HG03135 (cell line): ENCODE data around the gene OCA2.
"Not testable (repeated sequence)": the region's sequence is repeated elsewhere in the genome, so short reads cannot be mapped to it uniquely, and the experiment has no call there.

Experiments used
- ATAC-seq: cut with Tn5 transposase; IDR thresholded peaks from one replicate; pipeline ENCODE4 v1.9.1; 2021; ENCODE audit warnings: mild to moderate bottlenecking, moderate library complexity; ENCODE audit not compliant: unreplicated experiment

The OCA2 gene

DNA sequence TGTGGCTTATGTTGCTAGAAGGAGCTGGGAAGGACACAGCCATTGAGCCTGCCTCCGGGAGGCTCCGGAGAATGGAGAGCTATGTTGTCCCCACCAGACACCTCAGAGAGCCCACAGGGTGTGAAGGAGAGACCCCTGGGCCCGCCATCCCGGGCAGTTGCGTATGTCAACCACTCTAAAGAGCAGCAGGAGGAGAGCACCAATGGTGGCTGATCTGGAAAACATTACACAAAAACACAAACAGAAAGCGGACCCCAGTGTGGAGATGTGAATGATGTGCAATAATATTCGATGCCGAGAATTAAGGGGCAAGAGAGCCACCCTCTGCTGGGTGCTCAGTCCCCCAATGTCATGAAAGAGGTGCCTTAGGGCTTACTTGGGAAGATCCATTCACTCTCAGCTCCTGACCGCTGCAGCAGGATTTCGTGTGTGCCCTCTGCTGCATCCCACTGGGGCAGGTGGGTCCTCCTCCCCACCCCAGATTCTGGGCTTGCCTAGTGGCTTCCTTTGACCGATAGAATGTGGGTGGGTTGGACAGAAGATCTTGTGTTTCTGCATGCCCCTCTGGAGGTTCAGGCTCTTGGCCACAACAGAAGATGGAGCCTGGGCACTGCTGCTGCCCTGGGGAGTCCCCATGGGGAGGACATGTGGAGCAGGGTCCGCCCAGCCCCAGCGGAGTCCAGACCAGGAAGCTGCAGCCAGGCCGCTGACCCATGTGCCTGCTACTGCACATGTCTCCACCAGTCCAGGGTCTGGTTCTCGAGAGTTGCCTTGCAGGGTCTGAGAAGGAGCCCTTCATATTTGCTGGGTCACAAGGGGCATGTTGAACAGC lies 245.3 kb downstream of the OCA2 start:
- no peak for ATAC-seq

DNA sequence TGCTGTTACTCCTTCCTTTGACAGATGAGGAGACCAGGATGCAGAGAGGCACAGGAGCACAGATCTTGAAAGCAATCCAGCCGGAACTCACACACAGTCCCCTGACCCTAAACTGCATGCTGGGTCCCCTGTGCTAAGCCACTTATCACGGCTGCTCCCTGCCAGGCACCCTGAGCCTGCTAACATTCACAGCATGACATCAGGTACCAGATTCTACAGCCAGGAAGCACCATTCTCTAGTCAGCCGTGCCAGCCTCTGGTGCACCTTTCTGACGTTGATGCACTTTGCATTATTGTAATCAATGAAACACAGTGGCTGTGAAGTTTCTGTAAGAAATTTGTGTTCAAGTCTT lies 247.3 kb downstream of the OCA2 start:
- ATAC-seq, result no peak

DNA sequence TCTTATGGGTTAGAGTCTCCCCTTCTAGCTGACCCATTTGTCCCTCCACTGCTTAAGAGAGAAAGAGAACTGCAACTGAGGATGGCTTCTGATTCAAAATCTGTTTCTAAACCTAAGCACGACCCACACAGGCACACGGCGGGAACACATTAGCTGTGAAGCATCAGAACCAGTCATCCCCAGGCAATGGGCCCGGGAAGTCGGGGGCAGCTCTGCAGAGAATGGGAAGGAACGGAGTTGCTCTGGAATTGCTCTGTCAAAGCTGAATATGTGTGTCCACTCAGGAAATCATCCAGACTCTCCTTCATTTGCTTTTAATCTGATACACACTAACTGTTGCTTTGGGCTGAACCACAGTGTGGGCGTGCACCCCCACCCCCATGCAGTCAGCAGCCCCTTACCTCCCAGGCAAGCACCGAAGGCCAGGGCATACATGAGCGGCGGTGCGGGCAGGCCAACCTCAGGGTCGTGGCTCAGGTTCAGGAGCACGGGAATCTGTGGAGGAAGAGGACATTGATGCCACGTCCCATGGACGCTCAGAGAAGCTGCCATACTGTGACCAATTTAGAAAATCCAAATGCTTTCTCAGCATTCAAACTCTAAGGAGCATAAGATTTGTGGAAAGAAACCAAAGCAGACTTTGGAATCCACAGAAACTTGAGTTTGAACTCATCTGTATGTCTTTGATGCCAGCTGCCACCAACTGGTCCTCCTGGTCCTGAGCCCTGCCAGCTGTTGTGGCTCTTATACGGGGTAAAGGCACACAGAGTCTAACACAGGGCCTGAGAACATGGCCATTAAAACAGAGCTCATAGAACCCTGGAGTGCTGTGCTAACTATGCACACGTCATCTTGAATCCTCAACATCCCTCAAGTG lies 247.9 kb downstream of the OCA2 start:
- no peak for ATAC-seq

DNA sequence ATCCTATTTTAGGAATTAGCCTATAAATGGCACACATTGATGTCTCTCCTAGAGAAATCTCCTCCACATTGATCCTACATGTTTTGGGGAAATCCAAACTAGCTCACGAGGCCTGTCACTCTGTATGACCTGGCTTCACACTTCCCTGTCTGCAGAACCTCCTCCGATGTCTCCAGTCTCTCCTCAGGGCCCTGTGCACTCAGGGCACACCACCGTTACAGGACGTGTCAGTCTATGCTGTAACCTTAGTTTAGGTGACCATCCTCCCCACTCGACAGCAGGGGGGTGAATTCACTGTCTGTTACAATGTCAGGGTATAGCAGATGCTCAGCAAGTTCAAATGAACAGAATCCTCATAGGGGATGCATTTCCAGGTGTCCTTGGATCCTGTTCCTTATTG lies 249.1 kb downstream of the OCA2 start:
- ATAC-seq, result no peak

DNA sequence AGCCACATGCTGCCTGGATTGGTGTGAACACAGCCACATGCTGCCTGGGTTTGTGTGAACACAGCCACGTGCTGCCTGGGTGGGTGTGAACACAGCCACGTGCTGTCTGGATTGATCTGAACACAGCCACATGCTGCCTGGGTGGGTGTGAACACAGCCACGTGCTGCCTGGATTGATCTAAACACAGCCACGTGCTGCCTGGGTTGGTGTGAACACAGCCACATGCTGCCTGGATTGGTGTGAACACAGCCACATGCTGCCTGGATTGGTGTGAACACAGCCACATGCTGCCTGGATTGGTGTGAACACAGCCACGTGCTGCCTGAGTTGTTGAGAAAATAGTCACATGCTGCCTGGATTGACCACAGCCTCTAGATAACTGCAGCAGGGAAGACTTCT lies 250.2 kb downstream of the OCA2 start:
- not testable (repeated sequence) for ATAC-seq

DNA sequence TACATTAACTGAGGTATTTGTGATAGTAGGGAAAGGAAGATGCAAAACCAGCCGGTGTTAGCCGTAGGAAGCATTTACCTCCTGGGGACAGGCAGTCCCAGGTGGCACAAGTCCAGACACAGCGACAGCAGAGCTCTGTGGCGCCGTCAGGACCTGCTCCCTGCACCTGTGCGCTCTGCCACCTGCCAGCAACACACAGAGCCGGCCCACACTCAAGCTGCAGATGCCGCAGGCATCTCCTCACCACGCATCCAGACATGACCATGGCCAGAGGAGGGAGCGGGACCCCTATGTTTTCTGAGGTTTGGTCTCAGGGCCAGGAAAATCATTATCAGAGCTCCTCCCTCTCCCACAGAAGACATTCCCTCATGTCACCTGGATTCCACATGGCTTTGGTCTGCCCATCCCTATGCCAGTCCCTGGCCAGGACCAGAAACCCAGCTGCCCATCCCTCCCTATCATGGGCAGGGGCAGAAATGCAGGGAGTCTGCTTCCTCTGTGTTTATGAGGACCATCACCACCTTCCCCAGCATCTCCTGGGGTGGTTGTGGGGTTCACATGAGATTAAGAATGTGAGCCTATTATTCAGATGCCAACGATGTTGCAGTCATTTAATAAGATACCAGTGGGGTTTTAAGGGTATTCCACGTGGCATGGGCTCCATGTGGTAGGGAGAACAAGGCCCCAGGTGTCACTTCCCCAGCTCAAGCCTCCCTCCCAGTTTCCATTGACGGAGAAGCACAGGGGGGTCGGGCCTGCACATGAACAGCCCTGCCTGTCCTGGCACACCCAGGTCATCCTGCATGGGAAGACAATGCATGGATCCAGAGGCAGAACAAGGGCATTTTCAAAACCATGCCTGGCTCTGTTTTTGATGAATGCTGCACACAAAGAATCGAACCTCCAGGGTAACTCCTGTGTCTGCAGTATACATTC lies 251.1 kb downstream of the OCA2 start:
- no peak for ATAC-seq

DNA sequence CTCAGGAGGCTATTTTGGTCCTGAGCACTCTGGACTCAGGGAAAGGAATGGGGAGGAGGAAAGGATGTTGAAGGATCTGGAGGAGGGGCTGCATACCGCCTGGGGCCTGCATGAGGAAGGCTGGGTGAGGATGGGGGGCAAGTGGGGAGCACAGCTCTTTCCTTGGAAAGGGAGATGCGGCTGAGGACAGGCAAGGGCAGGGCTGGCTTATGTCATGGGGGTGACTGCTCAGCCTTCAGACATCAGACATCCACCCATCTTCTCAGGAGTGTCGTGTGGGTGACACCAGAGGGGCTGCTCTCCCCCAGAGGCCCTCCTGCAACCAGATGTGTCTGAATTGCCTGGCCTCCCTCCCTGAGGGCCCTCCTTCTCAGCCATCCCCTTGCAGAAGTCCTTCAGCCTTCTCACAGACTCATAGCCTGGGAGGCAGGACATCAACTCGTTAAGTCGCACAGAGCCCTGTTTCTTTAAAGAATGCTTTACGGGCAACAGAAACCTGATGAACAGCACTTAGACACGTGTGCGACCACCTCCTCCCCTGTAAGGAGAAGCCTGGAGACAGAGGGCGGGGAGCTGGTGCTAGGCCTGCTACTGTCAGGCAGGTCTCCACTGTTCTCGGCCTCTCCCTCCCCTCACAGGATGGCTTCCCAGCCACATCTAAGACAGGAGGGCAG lies 252.3 kb downstream of the OCA2 start:
- ATAC-seq, result no peak

DNA sequence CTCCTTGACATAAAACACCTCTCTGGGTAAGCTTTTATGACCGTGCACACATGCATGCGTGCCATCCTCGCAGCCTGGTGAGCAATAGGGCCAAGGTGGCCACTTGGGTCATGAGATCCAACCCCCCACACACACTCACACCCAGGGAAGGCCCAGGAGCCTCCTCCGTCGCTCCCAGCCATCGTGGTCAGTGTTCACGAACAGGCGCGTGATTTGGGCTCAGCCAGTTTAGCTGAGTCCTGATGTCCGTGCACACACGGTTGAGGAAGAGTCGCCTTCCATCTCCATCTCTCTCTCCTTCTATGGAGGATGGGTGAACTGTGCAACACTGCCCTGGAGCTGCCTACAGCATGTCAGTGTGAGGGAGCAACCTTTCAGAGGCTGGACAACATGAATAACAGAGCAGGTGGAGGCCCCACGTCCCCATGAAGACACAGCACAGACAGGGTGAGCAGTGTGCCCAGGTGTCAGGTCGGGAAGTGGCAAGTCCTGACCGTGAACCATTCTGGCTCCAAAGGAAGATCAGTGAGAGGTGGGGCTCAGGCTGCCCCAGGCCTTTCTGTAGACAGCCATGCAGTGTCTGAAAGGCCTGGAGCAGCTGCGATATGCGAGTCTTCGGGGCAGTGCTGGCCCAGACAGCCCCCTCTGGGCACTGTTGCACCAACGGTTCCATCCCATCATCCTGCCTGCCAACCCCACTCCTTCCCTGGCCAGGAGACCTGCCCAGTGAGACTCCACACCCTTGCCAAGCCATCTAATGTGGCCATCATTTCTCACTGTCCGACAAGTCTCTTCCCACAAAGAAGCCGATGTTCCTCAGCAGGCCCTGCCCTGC lies 253.4 kb downstream of the OCA2 start:
- no peak for ATAC-seq

DNA sequence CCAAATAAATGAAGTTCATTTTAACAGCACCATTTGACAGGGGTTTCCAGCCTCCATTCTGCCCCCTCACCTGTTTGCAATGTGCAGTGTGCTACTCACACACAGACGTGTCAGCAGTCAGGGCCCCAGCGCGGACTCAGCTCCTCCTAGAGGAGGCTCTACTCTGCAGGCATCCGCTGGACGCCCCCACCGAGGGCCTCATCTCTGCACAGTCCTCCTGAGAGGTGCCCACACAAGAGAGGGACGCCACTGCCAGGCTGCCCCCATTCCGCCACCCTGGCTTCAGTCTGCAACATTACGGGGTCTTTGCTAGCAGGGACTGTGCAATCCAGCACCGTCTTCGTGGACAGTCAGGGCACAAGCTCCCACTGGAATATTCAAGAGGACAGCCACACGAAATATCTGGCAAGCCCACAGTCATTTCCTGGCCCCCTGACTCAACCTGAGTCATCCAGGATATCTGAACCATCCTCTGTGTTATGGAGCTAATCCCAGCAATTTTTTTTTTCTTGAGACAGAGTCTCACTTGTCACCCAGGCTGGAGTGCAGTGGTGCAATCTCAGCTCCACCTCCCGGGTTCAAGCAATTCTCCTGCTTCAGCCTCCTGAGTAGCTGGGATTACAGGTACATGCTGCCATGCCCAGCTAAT lies 255.0 kb downstream of the OCA2 start:
- ATAC-seq, result no peak

DNA sequence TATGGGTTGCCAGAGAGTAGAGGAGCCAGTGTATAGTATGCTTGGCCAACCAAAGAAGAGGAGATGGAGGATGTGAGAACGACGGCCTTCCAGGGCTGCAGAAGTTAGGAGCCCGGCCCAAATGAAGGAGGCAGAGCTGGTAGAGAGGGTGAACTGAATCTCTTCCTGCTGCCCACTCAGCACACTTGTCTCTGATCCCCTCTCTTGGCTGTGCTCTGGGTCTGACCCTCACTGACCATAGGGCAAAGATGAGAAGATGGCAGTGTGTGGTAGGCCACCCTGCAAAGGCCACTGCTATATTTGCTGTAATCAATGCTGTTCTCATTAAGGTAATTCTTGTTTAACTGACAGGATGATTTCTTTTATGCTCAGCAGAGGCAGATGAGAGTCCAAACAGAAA lies 256.0 kb downstream of the OCA2 start:
- ATAC-seq, result no peak

DNA sequence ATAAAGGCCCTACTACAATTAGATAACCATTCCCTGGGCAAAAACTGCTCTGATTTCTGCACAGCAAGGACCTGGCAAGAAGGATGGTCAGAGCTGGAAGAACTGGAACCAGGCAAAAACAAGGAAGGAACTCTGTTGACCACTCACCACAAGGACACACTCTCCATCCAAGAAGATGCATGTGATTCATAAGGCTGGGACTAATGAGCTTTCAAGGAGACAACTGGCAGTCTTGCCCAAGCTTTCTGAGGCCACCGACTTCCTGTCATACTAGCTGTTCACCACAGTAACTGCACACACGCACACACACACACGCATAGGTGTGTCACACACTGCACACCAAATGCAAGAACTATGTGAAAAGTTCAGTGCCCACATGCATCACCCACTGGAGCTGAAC lies 256.6 kb downstream of the OCA2 start:
- ATAC-seq, result no peak

DNA sequence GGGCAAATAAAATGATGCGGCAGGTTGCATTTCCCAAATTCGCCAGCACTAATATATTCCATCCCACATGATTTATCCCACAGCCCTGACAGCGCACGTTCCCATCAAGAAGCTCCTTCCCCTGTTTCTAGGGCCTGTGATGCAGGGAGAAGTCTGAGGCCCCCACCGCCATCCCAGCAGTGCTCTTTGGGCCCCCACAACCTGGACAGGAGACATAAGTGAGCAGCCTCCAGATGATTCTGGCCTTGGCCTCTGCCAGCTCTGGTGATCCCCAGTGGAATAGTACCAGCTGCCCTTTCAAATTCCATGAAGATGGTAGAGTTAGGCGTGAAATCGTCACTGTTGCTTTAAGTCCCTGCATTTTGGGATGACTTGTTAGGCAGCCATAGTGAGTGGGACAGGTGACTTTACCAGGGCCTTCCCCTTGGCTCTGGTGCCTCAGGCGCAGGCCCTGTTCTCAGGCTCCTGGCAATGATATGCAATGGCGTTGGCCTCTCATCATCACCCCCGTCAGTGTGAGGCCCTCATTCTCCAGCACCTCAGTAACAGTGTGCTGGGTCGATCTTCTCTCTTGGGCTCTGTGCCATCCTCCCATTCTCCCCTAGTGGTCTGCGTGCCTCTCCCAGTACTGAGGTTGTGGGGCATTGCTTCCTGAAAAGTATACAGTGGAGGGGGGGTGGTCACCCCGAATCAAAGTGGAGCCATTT lies 263.7 kb downstream of the OCA2 start:
- no peak for ATAC-seq

DNA sequence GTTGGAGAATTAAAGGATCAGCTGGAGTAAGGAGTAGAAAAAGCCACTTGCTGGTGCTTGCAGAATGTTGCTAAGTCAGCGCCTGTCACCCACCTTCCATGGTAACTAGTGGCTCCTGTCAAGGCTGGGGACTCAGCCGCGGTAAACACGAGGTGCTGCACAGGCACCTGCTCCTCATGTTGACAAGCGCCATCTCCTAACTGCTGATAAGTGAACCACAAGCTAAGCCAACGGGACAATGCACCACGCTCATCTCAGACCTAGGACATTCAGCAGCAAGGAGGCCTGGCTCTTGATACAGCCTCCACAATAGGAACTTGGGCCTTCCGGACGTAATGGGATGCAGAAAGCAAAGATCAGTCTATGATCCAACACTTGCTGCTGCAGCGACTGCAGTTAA lies 264.4 kb downstream of the OCA2 start:
- no peak for ATAC-seq

DNA sequence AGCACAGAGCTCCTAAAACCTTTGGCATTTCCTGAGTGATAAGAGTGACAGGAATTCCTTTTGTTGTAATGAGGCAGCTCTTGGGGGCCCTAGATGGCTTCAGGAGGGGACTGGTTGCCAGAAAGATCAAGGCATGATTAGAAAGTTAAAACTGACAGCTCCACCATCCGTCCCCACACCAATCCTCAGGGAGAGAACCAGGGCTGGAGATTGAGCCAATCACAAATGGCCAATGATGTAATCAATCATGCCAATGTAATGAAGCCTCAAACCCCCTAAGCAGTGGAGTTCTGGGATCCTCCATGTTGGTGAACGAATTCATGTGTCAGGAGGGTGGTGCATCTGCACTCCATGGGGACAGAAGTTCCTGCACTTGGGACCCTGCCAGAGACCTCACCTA lies 265.1 kb downstream of the OCA2 start:
- no peak for ATAC-seq

DNA sequence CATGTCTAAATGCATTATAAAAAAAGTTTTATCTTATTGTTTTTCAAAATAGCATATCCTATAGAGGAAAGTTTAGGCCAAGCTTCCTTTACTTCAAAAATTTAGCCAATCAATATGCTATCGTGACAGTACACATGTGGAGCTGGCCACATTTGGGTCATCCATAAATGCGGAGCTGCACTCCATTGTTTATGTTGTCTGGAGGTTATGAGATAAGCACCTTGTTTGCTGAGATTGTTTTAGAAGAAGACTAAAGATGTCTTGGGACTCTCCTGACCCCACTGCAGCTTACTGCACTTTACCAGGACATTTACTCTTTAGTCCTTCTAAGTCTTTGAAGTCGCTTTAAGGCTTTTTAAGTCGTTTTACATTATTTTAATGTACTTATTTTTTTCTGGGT lies 265.9 kb downstream of the OCA2 start:
- ATAC-seq, result no peak

DNA sequence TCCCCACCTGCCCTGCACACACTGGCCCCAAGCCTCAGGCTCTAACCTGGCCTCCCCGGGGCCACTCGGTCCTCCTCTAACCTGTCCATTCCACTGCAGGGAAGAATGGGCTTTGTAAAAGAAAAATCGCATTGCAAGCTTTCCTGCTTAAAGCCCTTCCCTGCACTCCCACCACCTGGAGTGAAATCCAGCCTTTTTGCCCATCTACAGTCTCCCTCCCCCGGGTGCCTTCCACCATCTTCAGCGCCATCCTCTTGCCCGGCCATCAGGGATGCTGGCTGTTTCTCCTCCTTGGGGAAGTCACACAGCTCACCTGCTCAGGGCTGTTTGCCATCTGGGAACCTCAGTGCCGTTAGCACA lies 266.9 kb downstream of the OCA2 start:
- no peak for ATAC-seq

DNA sequence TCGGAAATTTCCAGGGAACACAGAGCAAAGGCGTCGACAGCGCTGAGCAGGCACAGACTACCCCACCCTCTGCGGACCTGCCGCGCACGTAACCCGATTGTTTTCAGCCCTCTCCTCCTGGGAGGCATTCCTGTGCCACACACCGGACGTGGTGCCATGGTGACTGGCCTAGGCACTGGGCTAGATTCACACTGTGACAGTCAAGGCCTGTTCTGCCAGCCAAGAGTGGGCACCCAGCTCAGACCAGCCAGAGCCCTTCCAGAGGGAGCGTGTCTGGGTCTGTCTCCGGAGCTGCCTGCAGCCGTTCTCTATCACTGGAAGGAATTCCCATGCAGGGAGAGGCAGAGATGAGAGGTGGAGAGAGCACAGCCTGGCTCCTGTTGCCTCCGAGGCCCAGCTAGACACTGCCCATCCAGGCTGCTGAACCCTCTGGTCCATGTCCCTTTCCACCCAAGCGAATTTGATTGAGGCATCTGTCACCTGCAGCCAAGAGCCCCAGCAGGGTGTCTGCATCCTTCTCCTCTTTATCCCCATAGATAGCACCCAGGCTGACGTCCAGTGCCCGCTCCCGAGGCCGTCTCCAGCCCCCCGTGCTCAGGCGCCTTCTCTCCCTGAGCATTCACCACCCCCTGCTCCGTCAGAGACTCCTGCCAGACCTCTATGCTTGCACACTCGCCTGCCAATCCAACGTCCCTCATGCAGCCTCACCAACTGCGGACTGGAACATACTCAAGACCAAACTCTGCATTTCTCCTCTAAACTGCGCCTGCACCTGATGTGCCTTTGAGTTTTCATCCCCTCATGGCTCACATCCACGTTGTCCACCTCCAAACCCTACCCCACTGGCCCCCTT lies 267.5 kb downstream of the OCA2 start:
- no peak for ATAC-seq

DNA sequence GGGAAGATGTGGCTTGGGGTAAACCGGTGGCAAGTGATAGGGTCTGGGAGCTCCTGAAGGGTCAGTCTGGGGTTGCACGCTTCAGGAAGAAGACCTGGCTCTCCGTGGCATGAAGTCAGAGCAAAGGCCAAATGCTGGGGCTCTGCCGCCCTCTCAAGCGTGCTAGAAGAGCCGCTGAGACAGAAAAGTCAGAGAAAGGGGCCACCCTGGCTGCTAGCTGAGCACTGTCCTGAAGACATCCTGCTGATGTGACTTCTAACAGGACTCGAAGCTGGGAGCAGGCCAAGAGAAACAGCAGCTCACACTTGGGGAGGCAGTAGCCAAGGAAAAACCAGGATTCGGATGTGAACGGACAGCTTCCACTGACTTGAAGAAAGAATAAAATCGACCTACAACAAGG lies 270.4 kb downstream of the OCA2 start:
- no peak for ATAC-seq
